Melanocyte of skin (primary cell): ENCODE results near the gene ASXL1. TPM values are rescaled to one million over a fixed set of nuclear protein-coding genes. Genes with fewer than 3 reads are reported as not detected.

Experiments
- total RNA-seq, 2 donors: library from RNA; depleted of rRNA; stranded (reverse); fragments of >200 nt; gene quantifications; 2 replicates each; pipeline ENCODE4 v1.2.3, GENCODE V29; 2012

The ASXL1 gene
- 10 to 100 TPM; 28.9 to 44.6 TPM for total RNA-seq

DNA sequence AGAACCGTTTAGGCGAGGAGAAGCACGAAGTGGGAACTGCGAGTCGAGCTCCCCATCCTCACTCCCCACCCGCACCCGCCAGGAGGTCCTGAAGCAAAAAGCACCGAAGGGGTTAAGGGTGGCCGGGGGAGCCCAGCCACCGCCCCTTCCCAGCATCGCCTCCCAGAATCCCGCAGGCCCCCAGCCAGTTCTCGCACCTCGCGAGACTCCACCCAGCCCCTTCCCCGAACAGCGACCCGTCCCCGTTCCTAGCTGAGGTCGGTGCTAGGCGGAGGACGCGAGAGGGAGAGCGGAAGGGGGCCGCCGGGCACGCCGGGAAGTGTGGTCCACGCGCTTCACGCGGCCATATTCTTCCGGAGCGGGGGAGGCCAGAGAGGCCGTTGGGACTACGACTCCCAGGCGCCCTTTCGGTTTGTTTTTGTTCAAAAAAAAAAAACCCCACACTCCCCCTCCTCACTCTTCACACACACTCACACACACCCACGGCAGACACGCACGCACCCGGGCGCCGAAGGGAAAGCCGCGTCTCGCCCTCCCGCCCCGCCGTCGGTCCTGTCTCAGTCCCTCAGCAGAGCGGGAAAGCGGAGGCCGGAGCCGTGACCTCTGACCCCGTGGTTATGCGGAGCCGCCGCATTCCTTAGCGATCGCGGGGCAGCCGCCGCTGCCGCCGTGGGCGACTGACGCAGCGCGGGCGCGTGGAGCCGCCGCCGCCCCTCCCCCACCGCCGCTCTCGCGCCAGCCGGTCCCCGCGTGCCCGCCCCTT, at the start of gene ASXL1:
ASXL1 (plus strand) TSS at position 463 of the 763 bp plus-strand sequence. CDS start 445 bp downstream, outside the sequence.

Other genes starting within 250 kb of the ASXL1 start
- gene TM9SF4, start 248.6 kb upstream of the ASXL1 start, total RNA-seq = 10 to 100 TPM; 51.6 to 52.7 TPM
- gene PLAGL2, start 150.6 kb upstream of the ASXL1 start, total RNA-seq = 1 to 10 TPM; 2.1 to 5.3 TPM
- 10 to 100 TPM; 28.6 to 38.6 TPM for gene POFUT1, start 150.5 kb upstream of the ASXL1 start, total RNA-seq
- gene KIF3B, start 80.7 kb upstream of the ASXL1 start, total RNA-seq = 10 to 100 TPM; 17.2 to 20.6 TPM
- gene NOL4L, start 227.0 kb downstream of the ASXL1 start, total RNA-seq = 10 to 100 TPM in 1 of 2 donors, 1 to 10 TPM in 1; 7.6 to 11.3 TPM